GM19193 (cell line): ENCODE measurements around the gene MBTD1.
A peak's percentile ranks its signal among the peaks of the same experiment; 100 is the strongest.

Source experiments
- POLR2A ChIP-seq: IDR thresholded peaks from 4 replicates; pipeline ENCODE4 v1.6.1; 2011; ENCODE audit not compliant: insufficient read depth, insufficient read length; ENCODE audit errors: extremely low read depth

MBTD1 gene

GRCh38 chr17:51166987-51167931, 92.6 kb downstream of the MBTD1 start:
- TF ChIP-seq POLR2A, result no peak

GRCh38 chr17:51166198-51166986, 93.5 kb downstream of the MBTD1 start, which contains the start of gene NME2:
Gene NME2, plus strand, starts transcription at chr17:51166411. Its CDS starts 420 bp downstream, at chr17:51166831.
- TF ChIP-seq POLR2A, result peak; percentile 72

- TF ChIP-seq POLR2A, result no peak
Observed at GRCh38 chr17:51165680-51166197, 94.1 kb downstream of the MBTD1 start.

GRCh38 chr17:51164911-51165679, 94.8 kb downstream of the MBTD1 start:
- TF ChIP-seq POLR2A, result no peak

GRCh38 chr17:51161541-51161940, 98.3 kb downstream of the MBTD1 start:
- TF ChIP-seq POLR2A, result no peak

GRCh38 chr17:51159604-51160003, 100.2 kb downstream of the MBTD1 start:
- no peak for TF ChIP-seq POLR2A

- TF ChIP-seq POLR2A, result no peak
Observed at GRCh38 chr17:51155416-51155815, 104.4 kb downstream of the MBTD1 start.

- TF ChIP-seq POLR2A, result no peak
Observed at GRCh38 chr17:51154176-51154575, 105.7 kb downstream of the MBTD1 start.

- peak; percentile 85 for TF ChIP-seq POLR2A
Observed at GRCh38 chr17:51153210-51154072, 106.4 kb downstream of the MBTD1 start, which contains the start of gene NME1. Gene NME1, plus strand, starts transcription at chr17:51153559. Its CDS starts 2,096 bp downstream, at chr17:51155655.

GRCh38 chr17:51152766-51153209, 107.1 kb downstream of the MBTD1 start:
- no peak for TF ChIP-seq POLR2A

GRCh38 chr17:51150932-51151331, 108.9 kb downstream of the MBTD1 start:
- TF ChIP-seq POLR2A, result no peak

- no peak for TF ChIP-seq POLR2A
Observed at GRCh38 chr17:51149163-51149562, 110.7 kb downstream of the MBTD1 start.

- no peak for TF ChIP-seq POLR2A
Observed at GRCh38 chr17:51147650-51148049, 112.2 kb downstream of the MBTD1 start.

- TF ChIP-seq POLR2A, result no peak
Observed at GRCh38 chr17:51144266-51145022, 115.4 kb downstream of the MBTD1 start.
